Ishikawa (cell line): ENCODE data around the gene N4BP2L2.

Experiments used
- NFIC ChIP-seq: IDR thresholded peaks from 2 replicates; pipeline ENCODE4 v1.6.1; 2012
- RAD21 ChIP-seq: IDR thresholded peaks from 2 replicates; pipeline ENCODE4 v1.6.1; 2012; ENCODE audit warnings: low read depth
- TEAD4 ChIP-seq: IDR thresholded peaks from 2 replicates; pipeline ENCODE4 v1.6.1; 2012
- TF ChIP-seq, protein P1 (sequence below): IDR thresholded peaks from 2 replicates; pipeline ENCODE4 v1.6.1; 2012

DNA sequence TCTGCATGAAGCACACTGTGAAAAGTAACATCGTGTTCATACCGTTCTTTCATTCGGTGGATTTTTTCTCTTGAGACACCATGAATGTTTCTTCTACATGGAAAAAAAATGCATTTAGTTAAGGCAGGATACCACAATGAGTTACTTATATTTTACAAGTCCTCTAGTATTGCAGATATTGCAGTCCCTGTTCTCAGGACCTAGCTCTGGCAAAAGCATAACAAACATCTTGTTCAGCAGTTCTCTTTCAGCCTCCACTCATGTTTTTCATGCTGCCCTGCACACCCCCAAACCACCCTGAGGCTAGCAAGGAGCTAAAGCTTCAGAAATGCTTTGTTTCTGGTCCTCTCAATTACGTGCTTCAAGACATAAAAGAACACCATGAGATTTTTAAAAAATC lies 135.5 kb downstream of the N4BP2L2 start:
- no peak for TF ChIP-seq TEAD4
- TF ChIP-seq, protein P1, sequence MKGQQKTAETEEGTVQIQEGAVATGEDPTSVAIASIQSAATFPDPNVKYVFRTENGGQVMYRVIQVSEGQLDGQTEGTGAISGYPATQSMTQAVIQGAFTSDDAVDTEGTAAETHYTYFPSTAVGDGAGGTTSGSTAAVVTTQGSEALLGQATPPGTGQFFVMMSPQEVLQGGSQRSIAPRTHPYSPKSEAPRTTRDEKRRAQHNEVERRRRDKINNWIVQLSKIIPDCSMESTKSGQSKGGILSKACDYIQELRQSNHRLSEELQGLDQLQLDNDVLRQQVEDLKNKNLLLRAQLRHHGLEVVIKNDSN: no peak
- no peak for TF ChIP-seq RAD21
- TF ChIP-seq NFIC: no peak
